ENCODE results near the gene MYO18A. TPM values are rescaled to one million over a fixed set of nuclear protein-coding genes. Genes with fewer than 3 reads are reported as not detected.

Gene MYO18A
- total RNA-seq, 1 experiment from 2014 or later: 37.2 TPM

DNA sequence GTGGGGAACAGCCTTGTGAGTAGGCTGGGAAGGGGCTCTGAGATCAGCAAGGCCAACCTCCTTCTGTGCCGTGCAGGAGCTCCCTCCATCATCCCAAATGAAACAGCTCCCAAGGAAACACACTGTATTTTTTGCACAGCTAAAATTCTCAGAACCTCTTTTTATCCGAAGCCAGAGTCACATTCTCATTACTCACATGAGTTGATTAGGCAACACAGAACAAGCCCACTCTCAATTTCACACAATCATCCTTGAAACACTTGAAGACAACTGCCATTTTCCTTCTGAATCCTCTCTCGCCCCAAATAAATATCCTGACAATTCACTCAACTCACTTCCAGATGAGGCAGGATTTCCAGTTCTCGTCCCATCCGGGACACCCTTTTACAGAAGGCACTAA is 66.1 kb downstream of the MYO18A start:
- TF ChIP-seq ELF1 (IDR thresholded peaks at IDR 0.05; ENCODE audit: borderline replicate concordance, low read depth): no peak
- TF ChIP-seq FOSL1 (IDR thresholded peaks at IDR 0.05; ENCODE audit: low read depth): no peak
- TF ChIP-seq SIN3A (IDR thresholded peaks at IDR 0.05; ENCODE audit: low read depth): no peak
- no peak for TF ChIP-seq CEBPB (IDR thresholded peaks at IDR 0.05; ENCODE audit: low read depth)
- no peak for TF ChIP-seq JUND (IDR thresholded peaks at IDR 0.05)
- TF ChIP-seq SRF (IDR thresholded peaks at IDR 0.05; ENCODE audit: low read depth): no peak
- no peak for TF ChIP-seq ZNF274 (IDR thresholded peaks at IDR 0.05; ENCODE audit: low read depth, low read length)
- TF ChIP-seq RAD21 (IDR thresholded peaks at IDR 0.05; ENCODE audit: low read depth): no peak
- TF ChIP-seq, protein P1, sequence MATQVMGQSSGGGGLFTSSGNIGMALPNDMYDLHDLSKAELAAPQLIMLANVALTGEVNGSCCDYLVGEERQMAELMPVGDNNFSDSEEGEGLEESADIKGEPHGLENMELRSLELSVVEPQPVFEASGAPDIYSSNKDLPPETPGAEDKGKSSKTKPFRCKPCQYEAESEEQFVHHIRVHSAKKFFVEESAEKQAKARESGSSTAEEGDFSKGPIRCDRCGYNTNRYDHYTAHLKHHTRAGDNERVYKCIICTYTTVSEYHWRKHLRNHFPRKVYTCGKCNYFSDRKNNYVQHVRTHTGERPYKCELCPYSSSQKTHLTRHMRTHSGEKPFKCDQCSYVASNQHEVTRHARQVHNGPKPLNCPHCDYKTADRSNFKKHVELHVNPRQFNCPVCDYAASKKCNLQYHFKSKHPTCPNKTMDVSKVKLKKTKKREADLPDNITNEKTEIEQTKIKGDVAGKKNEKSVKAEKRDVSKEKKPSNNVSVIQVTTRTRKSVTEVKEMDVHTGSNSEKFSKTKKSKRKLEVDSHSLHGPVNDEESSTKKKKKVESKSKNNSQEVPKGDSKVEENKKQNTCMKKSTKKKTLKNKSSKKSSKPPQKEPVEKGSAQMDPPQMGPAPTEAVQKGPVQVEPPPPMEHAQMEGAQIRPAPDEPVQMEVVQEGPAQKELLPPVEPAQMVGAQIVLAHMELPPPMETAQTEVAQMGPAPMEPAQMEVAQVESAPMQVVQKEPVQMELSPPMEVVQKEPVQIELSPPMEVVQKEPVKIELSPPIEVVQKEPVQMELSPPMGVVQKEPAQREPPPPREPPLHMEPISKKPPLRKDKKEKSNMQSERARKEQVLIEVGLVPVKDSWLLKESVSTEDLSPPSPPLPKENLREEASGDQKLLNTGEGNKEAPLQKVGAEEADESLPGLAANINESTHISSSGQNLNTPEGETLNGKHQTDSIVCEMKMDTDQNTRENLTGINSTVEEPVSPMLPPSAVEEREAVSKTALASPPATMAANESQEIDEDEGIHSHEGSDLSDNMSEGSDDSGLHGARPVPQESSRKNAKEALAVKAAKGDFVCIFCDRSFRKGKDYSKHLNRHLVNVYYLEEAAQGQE (IDR thresholded peaks at IDR 0.05; ENCODE audit: low read depth): no peak
- TF ChIP-seq ZFX (IDR thresholded peaks at IDR 0.05): no peak
- TF ChIP-seq POLR2AphosphoS5 (IDR thresholded peaks at IDR 0.05; ENCODE audit: low read depth, low read length): no peak
- TF ChIP-seq EGR1 (IDR thresholded peaks at IDR 0.05; ENCODE audit: low read depth): no peak
- TF ChIP-seq POLR2A (IDR thresholded peaks at IDR 0.05; ENCODE audit: borderline replicate concordance, extremely low read depth, insufficient read depth, insufficient read length): no peak
- TF ChIP-seq, protein P2, sequence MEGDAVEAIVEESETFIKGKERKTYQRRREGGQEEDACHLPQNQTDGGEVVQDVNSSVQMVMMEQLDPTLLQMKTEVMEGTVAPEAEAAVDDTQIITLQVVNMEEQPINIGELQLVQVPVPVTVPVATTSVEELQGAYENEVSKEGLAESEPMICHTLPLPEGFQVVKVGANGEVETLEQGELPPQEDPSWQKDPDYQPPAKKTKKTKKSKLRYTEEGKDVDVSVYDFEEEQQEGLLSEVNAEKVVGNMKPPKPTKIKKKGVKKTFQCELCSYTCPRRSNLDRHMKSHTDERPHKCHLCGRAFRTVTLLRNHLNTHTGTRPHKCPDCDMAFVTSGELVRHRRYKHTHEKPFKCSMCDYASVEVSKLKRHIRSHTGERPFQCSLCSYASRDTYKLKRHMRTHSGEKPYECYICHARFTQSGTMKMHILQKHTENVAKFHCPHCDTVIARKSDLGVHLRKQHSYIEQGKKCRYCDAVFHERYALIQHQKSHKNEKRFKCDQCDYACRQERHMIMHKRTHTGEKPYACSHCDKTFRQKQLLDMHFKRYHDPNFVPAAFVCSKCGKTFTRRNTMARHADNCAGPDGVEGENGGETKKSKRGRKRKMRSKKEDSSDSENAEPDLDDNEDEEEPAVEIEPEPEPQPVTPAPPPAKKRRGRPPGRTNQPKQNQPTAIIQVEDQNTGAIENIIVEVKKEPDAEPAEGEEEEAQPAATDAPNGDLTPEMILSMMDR (IDR thresholded peaks at IDR 0.05 in 2 of 3, conservative IDR thresholded peaks at IDR 0.05 in 1 of 3; ENCODE audit: borderline replicate concordance in 1 of 3, insufficient read depth in 1 of 3, low read depth in 2 of 3, low read length in 2 of 3): no peak
- TF ChIP-seq, protein P3, sequence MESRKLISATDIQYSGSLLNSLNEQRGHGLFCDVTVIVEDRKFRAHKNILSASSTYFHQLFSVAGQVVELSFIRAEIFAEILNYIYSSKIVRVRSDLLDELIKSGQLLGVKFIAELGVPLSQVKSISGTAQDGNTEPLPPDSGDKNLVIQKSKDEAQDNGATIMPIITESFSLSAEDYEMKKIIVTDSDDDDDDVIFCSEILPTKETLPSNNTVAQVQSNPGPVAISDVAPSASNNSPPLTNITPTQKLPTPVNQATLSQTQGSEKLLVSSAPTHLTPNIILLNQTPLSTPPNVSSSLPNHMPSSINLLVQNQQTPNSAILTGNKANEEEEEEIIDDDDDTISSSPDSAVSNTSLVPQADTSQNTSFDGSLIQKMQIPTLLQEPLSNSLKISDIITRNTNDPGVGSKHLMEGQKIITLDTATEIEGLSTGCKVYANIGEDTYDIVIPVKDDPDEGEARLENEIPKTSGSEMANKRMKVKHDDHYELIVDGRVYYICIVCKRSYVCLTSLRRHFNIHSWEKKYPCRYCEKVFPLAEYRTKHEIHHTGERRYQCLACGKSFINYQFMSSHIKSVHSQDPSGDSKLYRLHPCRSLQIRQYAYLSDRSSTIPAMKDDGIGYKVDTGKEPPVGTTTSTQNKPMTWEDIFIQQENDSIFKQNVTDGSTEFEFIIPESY (IDR thresholded peaks at IDR 0.05; ENCODE audit: extremely low read depth, insufficient replicate concordance, low read length): no peak
- TF ChIP-seq EZH2phosphoT487 (IDR thresholded peaks at IDR 0.05; ENCODE audit: borderline replicate concordance): no peak
- TF ChIP-seq TCF7L2 (IDR thresholded peaks at IDR 0.05; ENCODE audit: borderline replicate concordance, extremely low read depth, insufficient read depth, insufficient read length): no peak
- POLR2A ChIA-PET: no interaction called here
- Histone ChIP-seq H3K4me1 (ENCODE audit: control insufficient read depth in 1 of 2, insufficient read depth in 2 of 2, low read length in 2 of 2) (peaks cover 0 to 8% of the 10 kb centered on the region in 2 experiments; a peak in 1 of 4 replicates), H3K9me3 (ENCODE audit: control insufficient read depth in 1 of 2, insufficient read depth in 1 of 2, low read depth in 1 of 2, low read length in 2 of 2) (no peaks in the 10 kb centered on the region), H2AFZ (ENCODE audit: low read depth, low read length, poor library complexity, severe bottlenecking) (no peak overlapping the region), H3K27ac (ENCODE audit: low read depth, low read length) (no peak overlapping the region), H3K27me3 (ENCODE audit: insufficient read depth, low read length) (no peaks in the 10 kb centered on the region), H3K36me3 (ENCODE audit: control insufficient read depth in 1 of 2, insufficient read depth in 2 of 2, low read length in 2 of 2) (0 out of 4 replicates have a peak, but pooled peaks cover 2 to 10% of the 10 kb centered on the region in 2 experiments), H3K9ac (ENCODE audit: low read length) (no peak overlapping the region), H4K20me1 (ENCODE audit: insufficient read depth) (no peaks in the 10 kb centered on the region; the same call in 1 of the 2 replicates), H3K9me2 (ENCODE audit: insufficient read depth) (no peaks in the 10 kb centered on the region), H3K4me2 (ENCODE audit: low read length) (no peak overlapping the region), H3K79me2 (ENCODE audit: insufficient read depth, low read length) (no peaks in the 10 kb centered on the region), H3K4me3 (replicated peaks in 1 of 2; ENCODE audit: low read depth in 1 of 2, low read length in 2 of 2) (no peak overlapping the region)
- DNase-seq (ENCODE audit: low read depth, low spot score): no peak
- no peak for ATAC-seq
- RAD21 ChIA-PET (ENCODE audit: low non-redundant PET in 1 of 2, low total read pairs in 2 of 2, uncharacterized antibody in 2 of 2, unreplicated experiment in 2 of 2): interaction anchor here in 1 of 2 experiments (1.6 kb wide), 1 partner anchor 149 kb away, joined by 9 read pairs; no protein-coding TSS in a partner anchor
- intact Hi-C loops (cut with micrococcal nuclease): loop anchor here (5.0 to 10.0 kb wide), 2 partner anchors 349 to 387 kb away; partner anchors contain the start of genes NEK8 and TLCD1
- CTCF ChIA-PET: interaction anchor here (0.7 to 7.9 kb wide), 3 partner anchors 10 to 163 kb away, joined by 3 to 225 read pairs (median 3); partner anchors contain the start of gene PHF12
- no TSS peak for BruUV-seq (replicated peaks)

Measured in HCT116 (cell line).